Measurements from ENCODE around the gene NRG2. TPM values are rescaled to one million over a fixed set of nuclear protein-coding genes. Genes with fewer than 3 reads are reported as not detected.

Gene NRG2
- total RNA-seq, 4 donors from 2014 or later, result 0.66 to 4.9 (median 2.5) TPM

DNA sequence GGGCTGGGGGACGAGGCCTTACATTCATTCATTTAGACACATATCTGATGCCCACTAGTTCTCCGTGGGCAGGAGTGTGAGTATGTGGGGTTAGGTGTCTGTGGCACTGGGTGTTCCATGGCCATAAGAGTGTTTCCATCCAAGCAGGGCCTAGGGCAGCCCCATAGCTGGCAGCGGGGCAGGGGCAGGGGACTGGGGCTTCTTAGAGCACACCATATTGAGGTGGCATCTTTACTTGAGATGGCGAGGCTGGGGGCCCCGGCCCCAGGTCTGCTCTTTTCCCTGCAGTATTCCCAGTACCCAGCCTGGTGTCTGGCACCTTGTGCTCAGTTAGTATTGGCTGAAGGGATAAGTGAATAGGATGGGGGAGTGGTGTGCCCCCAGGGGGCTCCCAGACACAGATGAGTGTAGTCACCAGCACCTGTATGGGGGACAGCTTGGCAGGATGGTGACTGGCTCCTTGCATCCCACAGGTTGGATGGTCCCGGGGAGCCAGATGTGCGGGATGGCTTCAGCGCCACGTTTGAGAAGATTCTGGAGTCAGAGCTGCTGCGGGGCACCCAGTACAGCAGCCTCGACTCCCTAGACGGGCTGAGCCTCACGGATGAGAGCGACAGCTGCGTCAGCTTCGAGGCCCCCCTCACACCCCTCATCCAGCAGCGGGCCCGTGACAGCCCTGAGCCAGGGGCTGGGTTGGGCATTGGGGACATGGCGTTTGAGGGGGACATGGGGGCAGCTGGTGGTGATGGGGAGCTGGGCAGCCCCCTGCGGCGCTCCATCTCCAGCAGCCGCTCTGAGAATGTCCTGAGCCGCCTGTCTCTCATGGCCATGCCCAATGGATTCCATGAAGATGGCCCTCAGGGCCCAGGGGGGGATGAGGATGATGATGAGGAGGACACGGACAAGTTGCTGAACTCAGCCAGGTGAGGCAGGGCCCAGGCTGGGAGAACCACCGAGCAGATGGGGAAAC, 230.0 kb downstream of the NRG2 start:
- Histone ChIP-seq H3K4me3 (no peak overlapping the region), H3K27ac (no peak overlapping the region), H3K27me3 (peaks cover 0 to 13% (median 0%) of the 10 kb centered on the region in 4 donors), H3K36me3 (no peaks in the 10 kb centered on the region), H3K9me3 (no peaks in the 10 kb centered on the region), H3K4me1 (no peaks in the 10 kb centered on the region)
- WGBS, 2 donors, result 89 to 100% methylated on average over 1 to 9 of the region's 25 CpGs
- TF ChIP-seq, protein P1, sequence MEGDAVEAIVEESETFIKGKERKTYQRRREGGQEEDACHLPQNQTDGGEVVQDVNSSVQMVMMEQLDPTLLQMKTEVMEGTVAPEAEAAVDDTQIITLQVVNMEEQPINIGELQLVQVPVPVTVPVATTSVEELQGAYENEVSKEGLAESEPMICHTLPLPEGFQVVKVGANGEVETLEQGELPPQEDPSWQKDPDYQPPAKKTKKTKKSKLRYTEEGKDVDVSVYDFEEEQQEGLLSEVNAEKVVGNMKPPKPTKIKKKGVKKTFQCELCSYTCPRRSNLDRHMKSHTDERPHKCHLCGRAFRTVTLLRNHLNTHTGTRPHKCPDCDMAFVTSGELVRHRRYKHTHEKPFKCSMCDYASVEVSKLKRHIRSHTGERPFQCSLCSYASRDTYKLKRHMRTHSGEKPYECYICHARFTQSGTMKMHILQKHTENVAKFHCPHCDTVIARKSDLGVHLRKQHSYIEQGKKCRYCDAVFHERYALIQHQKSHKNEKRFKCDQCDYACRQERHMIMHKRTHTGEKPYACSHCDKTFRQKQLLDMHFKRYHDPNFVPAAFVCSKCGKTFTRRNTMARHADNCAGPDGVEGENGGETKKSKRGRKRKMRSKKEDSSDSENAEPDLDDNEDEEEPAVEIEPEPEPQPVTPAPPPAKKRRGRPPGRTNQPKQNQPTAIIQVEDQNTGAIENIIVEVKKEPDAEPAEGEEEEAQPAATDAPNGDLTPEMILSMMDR (IDR thresholded peaks at IDR 0.05), result no peak
- no peak for TF ChIP-seq POLR2A (IDR thresholded peaks at IDR 0.05)
- no peak for DNase-seq
- intact Hi-C loops (cut with DNase I), result no loop called here

DNA sequence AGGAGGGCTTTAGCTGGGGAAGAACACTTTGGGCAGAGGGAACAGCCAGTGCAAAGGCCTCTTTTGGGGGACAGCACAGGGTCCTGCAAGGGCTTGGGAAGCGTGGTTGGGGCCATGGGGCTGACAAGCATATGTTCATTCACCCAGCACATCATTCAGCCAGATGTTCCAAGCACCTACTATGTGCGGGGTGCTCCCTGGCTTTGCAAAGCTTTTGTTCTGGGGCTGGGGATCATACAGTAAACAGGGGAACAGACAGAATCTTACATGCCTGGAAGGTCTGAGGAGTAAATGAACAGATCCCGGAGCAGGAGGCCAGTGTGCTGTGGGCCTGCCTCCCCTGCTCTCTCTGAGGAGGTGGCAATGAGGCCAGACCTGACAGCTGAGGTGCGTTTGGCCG, 230.8 kb downstream of the NRG2 start:
- 36 to 80% methylated on average over 1 to 5 of the region's 5 CpGs for WGBS, 2 donors
- DNase-seq, result no peak
- H3K36me3 ChIP-seq, result no peaks in the 10 kb centered on the region
- H3K4me1 ChIP-seq, result no peaks in the 10 kb centered on the region
- intact Hi-C loops (cut with DNase I), result no loop called here
- H3K27me3 ChIP-seq, result peaks cover 0 to 13% (median 0%) of the 10 kb centered on the region in 4 donors
- TF ChIP-seq POLR2A (IDR thresholded peaks at IDR 0.05), result no peak
- TF ChIP-seq, protein P1 (IDR thresholded peaks at IDR 0.05), result no peak
- no peak overlapping the region for H3K27ac ChIP-seq
- H3K4me3 ChIP-seq, result no peak overlapping the region
- no peaks in the 10 kb centered on the region for H3K9me3 ChIP-seq

DNA sequence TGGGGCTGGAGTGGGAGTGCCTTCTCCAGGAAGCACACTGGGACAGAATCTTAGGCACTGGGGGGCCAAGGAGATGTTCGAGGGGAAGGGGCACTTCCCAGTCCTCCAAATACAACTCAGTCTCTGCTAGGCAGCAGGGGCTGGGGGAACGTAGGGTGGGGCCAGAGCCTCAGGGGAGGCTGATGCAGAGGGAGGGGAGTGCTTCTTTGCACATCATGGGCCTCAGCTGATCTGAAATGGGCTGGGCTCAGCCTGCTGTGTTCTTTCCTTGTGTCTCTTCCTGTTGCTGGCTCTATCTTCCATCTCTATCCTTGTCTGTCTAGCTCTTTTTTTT, 231.9 kb downstream of the NRG2 start:
- no peaks in the 10 kb centered on the region for H3K36me3 ChIP-seq
- no peak for DNase-seq
- H3K4me1 ChIP-seq, result no peaks in the 10 kb centered on the region
- intact Hi-C loops (cut with DNase I), result no loop called here
- TF ChIP-seq, protein P1 (IDR thresholded peaks at IDR 0.05), result no peak
- no peak for TF ChIP-seq POLR2A (IDR thresholded peaks at IDR 0.05)
- H3K27ac ChIP-seq, result no peak overlapping the region
- no peak overlapping the region for H3K4me3 ChIP-seq
- H3K27me3 ChIP-seq, result peaks cover 0 to 13% (median 0%) of the 10 kb centered on the region in 4 donors
- no peaks in the 10 kb centered on the region for H3K9me3 ChIP-seq
- no CpG with 5 or more reads among the region's 2 CpGs for WGBS, 2 donors

DNA sequence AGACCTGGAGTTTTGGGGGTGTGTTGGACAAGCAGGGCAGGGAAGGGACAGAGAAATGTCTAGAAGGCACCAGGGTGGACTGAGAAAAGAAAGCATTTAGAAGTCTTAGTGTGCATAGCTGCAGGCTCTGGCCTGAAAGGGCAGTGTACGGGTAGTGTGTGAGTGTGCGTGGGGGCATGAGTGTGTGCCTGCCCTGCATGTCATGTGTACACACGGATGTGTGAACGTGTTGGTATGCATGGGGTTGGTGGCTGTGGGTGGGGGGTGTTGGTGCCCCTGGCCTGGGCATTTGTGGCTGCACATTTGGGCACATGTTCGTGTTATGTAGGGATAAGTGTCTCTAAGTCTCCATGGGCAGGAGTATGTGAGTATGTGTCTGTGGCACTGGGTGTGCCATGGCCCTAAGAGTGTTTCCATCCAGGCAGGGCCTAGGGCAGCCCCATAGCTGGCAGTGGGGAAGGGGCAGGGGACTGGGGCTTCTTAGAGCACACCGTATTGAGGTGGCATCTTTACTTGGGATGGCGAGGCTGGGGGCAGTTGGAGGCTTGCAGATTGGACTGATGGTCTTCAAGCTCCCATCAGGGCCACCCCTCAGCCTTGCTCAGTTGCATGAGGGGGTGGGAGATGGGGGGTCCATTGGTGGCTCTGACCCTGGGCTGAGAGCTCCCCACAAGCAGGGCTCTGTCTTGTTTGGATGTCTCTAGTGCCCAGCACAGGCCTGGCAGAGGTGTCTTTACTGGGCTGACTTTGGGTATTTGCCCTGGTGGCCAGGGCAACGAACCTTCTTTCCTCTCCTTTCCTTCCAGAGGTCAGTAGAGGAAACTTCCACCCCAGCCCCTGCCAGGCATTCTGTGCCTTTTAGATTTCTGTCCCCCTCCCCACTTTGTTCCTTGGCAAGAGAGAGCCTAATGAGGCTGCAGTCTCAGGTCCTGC, 232.5 kb downstream of the NRG2 start:
- no peak overlapping the region for H3K27ac ChIP-seq
- intact Hi-C loops (cut with DNase I), result no loop called here
- no peak overlapping the region for H3K4me3 ChIP-seq
- no peaks in the 10 kb centered on the region for H3K4me1 ChIP-seq
- H3K27me3 ChIP-seq, result peaks cover 0 to 13% (median 0%) of the 10 kb centered on the region in 4 donors
- H3K9me3 ChIP-seq, result no peaks in the 10 kb centered on the region
- no peak for DNase-seq
- TF ChIP-seq, protein P1 (IDR thresholded peaks at IDR 0.05), result no peak
- TF ChIP-seq POLR2A (IDR thresholded peaks at IDR 0.05), result no peak
- 88 to 90% methylated on average over 2 to 5 of the region's 8 CpGs for WGBS, 2 donors
- H3K36me3 ChIP-seq, result no peaks in the 10 kb centered on the region

Data from esophagus squamous epithelium (tissue), 5 donors.